HEK293T (cell line): ENCODE data around the gene NKD2.

ENCODE experiments used
- CTCF ChIA-PET: fragments of 350-600 bp; formaldehyde crosslinking; extraction: SDS; loops from one replicate; lab custom pipeline; 2021; ENCODE audit warnings: antibody characterized with exemption, inconsistent platforms; lab: Yijun Ruan, JAX
- POLR2A ChIA-PET: fragments of 350-600 bp; formaldehyde crosslinking; extraction: SDS; loops from one replicate; lab custom pipeline; 2020; ENCODE audit warnings: antibody characterized with exemption, inconsistent platforms; lab: Yijun Ruan, JAX
- DNase-seq: peaks from one replicate; pipeline ENCODE4 v3.0.0; 2012; ENCODE audit warnings: mixed read lengths; ENCODE audit errors: extremely low spot score
- ARNT ChIP-seq: fragments of 450-650 bp; IDR thresholded peaks from 2 replicates; pipeline ENCODE4 v1.6.1; 2017; ENCODE audit warnings: mild to moderate bottlenecking
- BHLHE40 ChIP-seq: fragments of 450-650 bp; IDR thresholded peaks from 2 replicates; pipeline ENCODE4 v1.6.1; 2016; ENCODE audit warnings: mild to moderate bottlenecking, moderate library complexity, borderline replicate concordance
- CTBP1 ChIP-seq: fragments of 450-650 bp; IDR thresholded peaks from 2 replicates; pipeline ENCODE4 v1.6.1; 2016; ENCODE audit warnings: borderline replicate concordance
- ELF4 ChIP-seq: fragments of 450-650 bp; IDR thresholded peaks from 2 replicates; pipeline ENCODE4 v1.6.1; 2017; ENCODE audit warnings: antibody characterized with exemption
- FOXA1 ChIP-seq: fragments of 450-650 bp; IDR thresholded peaks from 2 replicates; pipeline ENCODE4 v1.6.1; 2016; ENCODE audit warnings: mild to moderate bottlenecking
- FOXK2 ChIP-seq: fragments of 450-650 bp; IDR thresholded peaks from 2 replicates; pipeline ENCODE4 v1.6.1; 2016; ENCODE audit warnings: mild to moderate bottlenecking
- FOXM1 ChIP-seq: fragments of 450-650 bp; IDR thresholded peaks from 2 replicates; pipeline ENCODE4 v1.6.1; 2017; ENCODE audit warnings: mild to moderate bottlenecking, borderline replicate concordance
- HDGF ChIP-seq: fragments of 450-650 bp; IDR thresholded peaks from 2 replicates; pipeline ENCODE4 v1.6.1; 2017; ENCODE audit warnings: antibody characterized with exemption, borderline replicate concordance
- L3MBTL2 ChIP-seq: fragments of 450-650 bp; conservative IDR thresholded peaks from 2 replicates; pipeline ENCODE4 v1.6.1; 2016; ENCODE audit warnings: mild to moderate bottlenecking
- LEF1 ChIP-seq: fragments of 450-650 bp; IDR thresholded peaks from 2 replicates; pipeline ENCODE4 v1.6.1; 2017; ENCODE audit warnings: mild to moderate bottlenecking, borderline replicate concordance
- NFRKB ChIP-seq: fragments of 450-650 bp; IDR thresholded peaks from 2 replicates; pipeline ENCODE4 v1.6.1; 2016; ENCODE audit warnings: mild to moderate bottlenecking, moderate library complexity
- PKNOX1 ChIP-seq: fragments of 450-650 bp; IDR thresholded peaks from 2 replicates; pipeline ENCODE4 v1.6.1; 2016
- SP1 ChIP-seq: fragments of 450-650 bp; IDR thresholded peaks from 2 replicates; pipeline ENCODE4 v1.6.1; 2017
- SUZ12 ChIP-seq: fragments of 450-650 bp; IDR thresholded peaks from 2 replicates; pipeline ENCODE4 v1.6.1; 2016; ENCODE audit warnings: mild to moderate bottlenecking
- TARDBP ChIP-seq: fragments of 450-650 bp; IDR thresholded peaks from 2 replicates; pipeline ENCODE4 v1.6.1; 2016
- ZNF384 ChIP-seq: fragments of 450-650 bp; IDR thresholded peaks from 2 replicates; pipeline ENCODE4 v1.6.1; 2016

The NKD2 gene

GRCh38 chr5:1005904-1006655 is 2.5 kb upstream of the NKD2 start:
- ChIA-PET POLR2A (no interaction called here), CTCF (interaction anchor here (1.4 to 1.9 kb wide), 2 partner anchors 162 to 168 kb away, joined by 4 to 5 read pairs; no protein-coding TSS in a partner anchor)
- DNase-seq = no peak
- no peak for TF ChIP-seq FOXA1
- TF ChIP-seq LEF1 = no peak
- TF ChIP-seq ELF4 = no peak
- TF ChIP-seq FOXK2 = no peak
- no peak for TF ChIP-seq ARNT
- TF ChIP-seq TARDBP = no peak
- TF ChIP-seq NFRKB = no peak
- TF ChIP-seq HDGF = no peak
- TF ChIP-seq CTBP1 = no peak
- no peak for TF ChIP-seq ZNF384
- TF ChIP-seq PKNOX1 = no peak
- TF ChIP-seq SP1 = no peak

GRCh38 chr5:1006656-1007071 is 1.9 kb upstream of the NKD2 start:
- POLR2A ChIA-PET = no interaction called here
- CTCF ChIA-PET = interaction anchor here (0.6 to 1.9 kb wide), 4 partner anchors 13 to 168 kb away, joined by 3 to 7 read pairs (median 4); no protein-coding TSS in a partner anchor
- no peak for DNase-seq
- TF ChIP-seq PKNOX1 (no peak), SUZ12 (no peak), TARDBP (no peak), FOXM1 (no peak), BHLHE40 (no peak), SP1 (no peak), HDGF (no peak), CTBP1 (no peak), L3MBTL2 (no peak), LEF1 (no peak), FOXA1 (no peak)

- no peak for DNase-seq
- POLR2A ChIA-PET = interaction anchor here (1.4 kb wide), 1 partner anchor 29 kb away, joined by 3 read pairs; no protein-coding TSS in a partner anchor
- TF ChIP-seq NFRKB (no peak), LEF1 (no peak), TARDBP (no peak), PKNOX1 (no peak), HDGF (no peak), ZNF384 (no peak), BHLHE40 (no peak), SUZ12 (no peak), FOXK2 (no peak), FOXM1 (no peak), ELF4 (no peak), ARNT (no peak), L3MBTL2 (no peak), FOXA1 (no peak)
- CTCF ChIA-PET = interaction anchor here (0.6 to 1.9 kb wide), 5 partner anchors 12 to 167 kb away, joined by 3 to 7 read pairs (median 4); no protein-coding TSS in a partner anchor
Observed at GRCh38 chr5:1007221-1007680, 1.4 kb upstream of the NKD2 start.

GRCh38 chr5:1007681-1008450 is 736 bp upstream of the NKD2 start:
- TF ChIP-seq PKNOX1 (no peak), SUZ12 (no peak), ARNT (no peak), L3MBTL2 (no peak), LEF1 (no peak), TARDBP (no peak), SP1 (no peak), ELF4 (no peak), FOXK2 (no peak), NFRKB (no peak), HDGF (no peak), BHLHE40 (no peak), FOXM1 (no peak), FOXA1 (no peak), CTBP1 (no peak), ZNF384 (no peak)
- no peak for DNase-seq
- POLR2A ChIA-PET = interaction anchor here (1.4 kb wide), 1 partner anchor 30 kb away, joined by 3 read pairs; no protein-coding TSS in a partner anchor
- CTCF ChIA-PET = interaction anchor here (1.2 to 1.9 kb wide), 4 partner anchors 50 to 167 kb away, joined by 3 to 7 read pairs (median 4); no protein-coding TSS in a partner anchor
